Cerebellar nuclear complex (tissue), 1 donor: ENCODE data around the gene SHC4.
"Not testable (repeated sequence)": the region's sequence is repeated elsewhere in the genome, so short reads cannot be mapped to it uniquely, and the experiment has no call there.

Experiments
- DNase-seq, 2 experiments: peaks; one replicate each; lab custom pipeline; 2025; lab: John Stamatoyannopoulos, UW

The SHC4 gene

GRCh38 chr15:48796930-48797329, 166.8 kb downstream of the SHC4 start:
- no peak for DNase-seq

- DNase-seq, result no peak
Observed at GRCh38 chr15:48796521-48796920, 167.2 kb downstream of the SHC4 start.

GRCh38 chr15:48795901-48796300, 167.8 kb downstream of the SHC4 start:
- no peak for DNase-seq

GRCh38 chr15:48794697-48795134, 169.0 kb downstream of the SHC4 start:
- no peak for DNase-seq

DNA sequence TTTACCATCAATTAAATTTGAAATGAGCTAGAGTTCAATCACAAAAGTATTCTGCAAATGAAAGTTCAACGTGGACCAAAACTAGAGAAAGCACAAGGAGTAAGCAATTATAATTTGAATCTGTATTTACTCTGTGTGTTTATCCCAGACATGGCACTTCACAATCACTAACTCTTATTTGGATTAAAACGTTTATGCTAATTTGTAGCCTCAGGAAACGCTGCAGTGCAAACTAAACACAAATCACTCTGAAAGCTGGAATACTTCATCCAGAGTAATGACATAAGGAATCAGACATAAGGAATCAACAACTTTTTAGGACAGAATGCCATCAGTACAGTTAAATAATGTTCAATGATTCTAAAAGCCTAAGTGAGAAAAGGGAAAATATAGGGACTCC, 171.3 kb downstream of the SHC4 start:
- DNase-seq, result no peak

DNA sequence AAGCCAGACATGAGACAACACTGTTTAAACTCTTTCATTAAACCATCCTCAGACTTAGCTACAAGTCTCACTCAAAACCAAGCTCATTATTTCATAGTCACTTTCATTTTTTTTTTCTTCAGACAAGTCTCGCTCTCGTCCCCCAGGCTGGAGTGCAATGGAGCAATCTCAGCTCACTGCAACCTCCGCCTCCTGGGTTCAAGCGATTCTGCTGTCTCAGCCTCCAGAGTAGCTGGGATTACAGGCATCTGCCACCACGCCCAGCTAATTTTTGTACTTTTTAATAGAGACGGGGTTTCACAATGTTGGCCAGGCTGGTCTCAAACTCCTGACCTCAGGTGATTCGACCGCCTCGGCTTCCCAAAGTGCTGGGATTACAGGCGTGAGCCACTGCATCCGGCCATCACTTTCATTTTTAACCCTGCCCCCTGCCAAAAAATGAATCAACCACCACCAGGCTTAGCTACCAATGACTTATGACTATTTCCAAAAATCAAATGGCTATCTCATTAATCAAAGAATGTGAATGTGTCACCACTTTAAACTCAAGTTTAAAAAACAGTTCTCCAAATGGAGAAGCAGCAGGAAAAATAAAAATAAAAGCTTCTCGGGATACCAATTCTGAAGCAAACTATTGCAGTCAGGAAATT, 173.1 kb downstream of the SHC4 start:
- DNase-seq, result not testable (repeated sequence)

DNA sequence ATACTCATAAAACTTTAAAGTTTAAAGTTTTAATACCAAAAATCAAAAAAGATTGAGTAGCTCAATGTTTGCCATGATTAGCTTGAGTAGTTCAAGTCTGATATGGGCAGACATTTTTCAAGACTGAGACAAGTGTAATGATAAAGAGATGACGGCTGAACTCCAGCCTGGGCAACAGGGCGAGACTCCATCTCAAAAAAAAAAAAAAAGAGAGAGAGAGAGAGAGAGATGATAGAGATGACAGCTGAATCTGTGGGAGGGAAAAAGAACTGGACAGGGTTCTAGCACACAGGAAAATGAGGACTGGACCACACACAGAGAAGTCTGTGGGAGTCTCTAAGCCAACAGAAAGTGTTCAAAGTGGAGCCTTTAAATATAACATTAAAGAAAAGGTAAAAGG, 178.0 kb downstream of the SHC4 start:
- no peak for DNase-seq

DNA sequence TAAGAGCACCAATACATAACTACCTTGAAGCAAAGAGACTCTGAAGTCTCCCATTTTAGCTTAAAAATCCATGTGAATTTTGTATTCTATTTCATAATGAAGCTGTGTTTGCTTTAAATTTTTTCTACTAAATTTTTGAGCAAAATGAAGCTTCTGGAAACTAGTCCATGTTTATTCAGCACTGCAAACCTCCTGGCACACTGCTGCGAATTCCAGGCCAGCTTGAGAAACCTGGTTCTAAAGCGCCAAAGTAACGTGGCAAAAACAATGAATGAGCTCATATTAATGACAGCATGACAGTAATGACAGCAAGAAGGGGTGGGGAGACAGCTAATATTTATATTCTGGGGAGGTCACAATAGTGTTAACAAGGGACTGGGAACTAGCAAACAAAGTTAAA, 178.5 kb downstream of the SHC4 start:
- no peak for DNase-seq

DNA sequence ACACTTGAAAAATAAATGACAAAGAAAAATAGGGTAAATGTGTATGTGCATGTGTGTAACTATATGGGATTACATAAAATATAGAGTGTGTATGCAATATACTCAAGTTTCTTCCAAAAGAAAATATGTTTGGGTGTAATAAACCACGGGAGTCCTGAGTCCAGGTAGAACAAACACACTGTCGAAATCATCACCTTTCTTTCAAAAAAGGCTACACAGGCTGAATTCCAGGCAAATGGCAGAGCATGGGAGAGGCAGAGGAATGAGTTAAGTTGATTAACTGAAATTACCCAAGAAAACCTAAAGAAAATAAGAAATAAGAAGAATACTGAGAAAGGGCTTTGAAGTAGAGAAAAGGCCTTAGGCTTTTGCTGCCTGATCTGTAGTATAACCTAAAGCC, 179.0 kb downstream of the SHC4 start:
- no peak for DNase-seq

GRCh38 chr15:48782911-48783310, 180.8 kb downstream of the SHC4 start:
- DNase-seq, result no peak

DNA sequence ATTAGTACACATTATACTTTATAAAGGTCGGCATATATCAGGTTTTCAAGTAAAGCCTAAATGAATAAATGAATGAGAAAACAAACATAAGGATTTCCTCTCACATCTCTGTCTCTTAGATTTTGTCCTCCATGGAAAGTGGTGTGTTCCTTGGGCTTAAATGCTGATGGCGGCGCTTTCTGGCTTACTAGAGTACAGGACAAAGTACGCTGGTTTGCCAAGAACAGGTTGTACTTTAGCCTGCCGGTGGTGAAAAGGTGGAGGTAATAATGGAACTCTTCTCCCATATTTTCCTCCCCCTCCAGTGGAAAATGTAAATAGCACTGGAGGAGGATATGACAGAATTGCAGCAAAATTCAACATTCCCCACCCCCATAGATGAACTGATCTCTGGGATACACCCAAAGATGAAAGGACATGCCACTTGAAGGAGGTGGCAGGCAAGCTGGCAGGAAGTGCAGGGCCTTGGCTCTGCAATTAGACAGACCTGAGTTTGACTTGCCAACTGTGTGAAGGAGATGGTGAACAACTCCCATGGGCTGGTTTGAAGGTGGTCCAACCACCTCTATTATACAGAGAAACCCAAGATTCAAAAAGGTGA, 182.1 kb downstream of the SHC4 start:
- DNase-seq, result no peak

DNA sequence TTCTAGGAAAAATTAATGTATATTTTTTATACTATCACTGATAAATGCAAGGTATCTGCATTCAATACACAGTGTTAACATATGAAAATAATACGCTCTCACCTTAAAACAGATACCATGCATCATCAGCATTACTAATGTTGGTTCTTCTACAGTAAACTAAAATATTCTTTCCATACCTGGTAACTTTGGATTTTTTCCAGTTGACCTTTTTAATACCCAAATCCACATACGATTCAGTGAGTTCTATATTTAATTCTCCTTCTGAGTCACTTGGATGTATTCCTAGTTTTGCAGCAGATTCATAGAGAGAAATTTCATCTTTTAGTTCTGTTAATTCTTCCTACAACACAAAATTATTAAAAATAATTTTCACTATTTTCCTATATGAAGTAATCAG, 182.7 kb downstream of the SHC4 start:
- DNase-seq, result no peak

GRCh38 chr15:48778331-48778730, 185.4 kb downstream of the SHC4 start:
- no peak for DNase-seq

DNA sequence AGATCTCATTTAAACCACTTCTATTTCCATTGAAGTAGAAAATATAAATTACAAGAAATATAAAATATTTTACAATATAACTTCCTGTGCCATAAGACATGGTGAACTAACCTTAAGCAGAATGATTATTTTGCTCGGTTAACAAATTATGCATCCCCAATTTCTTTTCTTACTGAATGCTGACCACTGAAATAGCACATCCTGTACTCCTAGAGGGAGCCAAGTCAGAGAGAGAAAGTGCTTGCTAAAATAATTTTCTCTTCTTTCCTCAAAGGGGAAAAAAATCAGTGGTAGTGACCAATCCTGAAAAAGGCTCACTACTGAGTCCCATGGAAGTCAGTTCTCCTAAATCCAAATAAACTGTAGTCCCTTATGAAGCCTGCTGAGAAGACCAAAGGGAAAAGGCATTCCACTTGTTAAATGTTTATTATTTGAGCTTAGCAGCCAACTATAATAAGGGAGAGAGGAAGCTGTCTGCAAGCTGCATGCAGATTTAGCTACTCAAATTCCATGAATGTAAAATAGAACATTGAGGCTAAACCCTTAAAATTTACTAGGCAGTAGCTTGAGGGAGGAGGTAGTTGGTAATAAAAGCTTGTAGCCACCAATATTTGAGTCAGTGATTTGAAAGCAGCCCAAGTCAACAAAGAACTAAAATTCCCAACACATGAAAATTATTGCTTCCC, 185.9 kb downstream of the SHC4 start:
- DNase-seq, result no peak

DNA sequence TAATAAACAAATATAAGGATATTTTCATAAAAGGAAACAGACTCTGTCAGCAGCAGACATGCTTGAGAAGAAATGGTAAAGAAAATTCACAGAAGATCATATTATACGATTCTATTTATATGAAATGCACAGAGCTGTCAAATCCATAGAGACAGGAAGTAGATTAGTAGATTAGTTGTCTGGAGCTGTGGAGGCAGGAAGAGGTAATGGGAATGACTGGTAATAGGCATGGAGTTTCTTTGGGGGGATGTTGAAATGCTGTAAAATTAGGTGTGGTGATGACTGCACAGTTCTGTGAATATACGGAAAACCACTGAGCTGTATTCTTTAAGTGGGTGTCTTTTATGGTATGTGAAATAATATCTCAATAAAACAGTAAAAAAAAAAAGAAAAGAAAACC, 188.2 kb downstream of the SHC4 start:
- no peak for DNase-seq

- DNase-seq, result no peak
Observed at GRCh38 chr15:48774484-48774883, 189.2 kb downstream of the SHC4 start.
